H1 (cell line): Measurements from ENCODE around the gene HMCN1. TPM values are rescaled to one million over a fixed set of nuclear protein-coding genes. Genes with fewer than 3 reads are reported as not detected.

ENCODE experiments used
- BACH1 ChIP-seq: IDR thresholded peaks from 2 replicates; pipeline ENCODE4 v1.6.1; 2012; ENCODE audit warnings: low read length, improper control_type of control experiment
- CEBPB ChIP-seq: IDR thresholded peaks from 2 replicates; pipeline ENCODE4 v1.6.1; 2012; ENCODE audit warnings: low read depth, low read length
- EZH2 ChIP-seq: fragments of 200-600 bp; sonication (generic); IDR thresholded peaks from 2 replicates; pipeline ENCODE4 v1.7.1; 2012; ENCODE audit warnings: low read depth, mild to moderate bottlenecking, moderate library complexity, low read length, inconsistent platforms; ENCODE audit not compliant: severe bottlenecking
- FOSL1 ChIP-seq: IDR thresholded peaks from 2 replicates; pipeline ENCODE4 v1.6.1; 2011; ENCODE audit warnings: mild to moderate bottlenecking, low read depth, low read length, moderate library complexity; ENCODE audit not compliant: insufficient read depth
- polyA plus RNA-seq, 7 experiments: library from polyadenylated mRNA; depleted of rRNA in 3 of 7; stranded (reverse) in 5 of 7; unstranded in 2 of 7; fragments of >200 nt in 5 of 7; fragments of 200-250 nt in 2 of 7; gene quantifications; 1 replicate in 5 of 7; 2 replicates in 1 of 7; 4 replicates in 1 of 7; pipeline versions ENCODE4 v1.2.1 to v1.2.3, GENCODE V29; 2011 to 2013; ENCODE audit warnings: missing spikeins in 2 of 7, mixed read lengths in 2 of 7
- total RNA-seq: library from RNA; stranded (reverse); fragmentation: NEBNext Ultra II Directional; extraction: Animal tissue kit (Norgen Biotek cat#: 25700); gene quantifications from 2 replicates; pipeline ENCODE4 v1.2.1, GENCODE V29; 2021

The HMCN1 gene
- total and polyA plus RNA-seq, 2 of the 8 experiments (the other 6 are each of a cell fraction or from before 2014, with no cell fraction given) = 13.8 to 14.6 TPM

DNA sequence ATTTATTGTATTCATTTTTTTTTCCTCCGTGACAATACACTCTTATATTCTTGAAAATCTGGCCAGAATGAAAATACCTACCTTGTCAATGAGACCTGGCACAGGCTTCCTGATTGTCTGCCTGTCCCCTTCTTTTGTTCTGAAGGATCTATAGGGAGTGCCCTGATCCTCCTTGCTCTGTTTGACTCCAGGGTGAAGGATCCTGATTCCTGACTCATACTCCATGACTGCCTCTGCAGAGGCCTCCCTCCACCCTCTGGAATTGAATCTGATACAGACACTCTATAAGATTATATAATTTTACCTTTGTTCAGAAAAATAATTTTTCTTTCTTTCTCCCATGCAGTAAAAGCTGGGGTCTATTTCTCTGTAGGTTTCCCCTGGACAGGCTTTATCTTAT, 116.2 kb downstream of the HMCN1 start (continued):
- no peak for TF ChIP-seq EZH2
- no peak for TF ChIP-seq BACH1
- no peak for TF ChIP-seq CEBPB
- TF ChIP-seq FOSL1 = no peak
- TF ChIP-seq, all 59 proteins: peak for 0
